ENCODE measurements around the gene GRAP2. TPM values are rescaled to one million over a fixed set of nuclear protein-coding genes. Genes with fewer than 3 reads are reported as not detected.

GRAP2 gene
- total and polyA plus RNA-seq, 9 of the 15 experiments (the other 6 are each of a cell fraction or from before 2014, with no cell fraction given), result 4.8 to 88.7 (median 60.4) TPM

GRCh38 chr22:39932918-39933649 lies 32.2 kb downstream of the GRAP2 start:
- Histone ChIP-seq H3K27ac (ENCODE audit: extremely low read depth, low read depth, low read length) (no peak overlapping the region), H3K4me2 (ENCODE audit: insufficient read depth, low read length) (no peak overlapping the region), H3K9me3 (replicated peaks; ENCODE audit: control insufficient read depth, insufficient read depth, low read depth, low read length) (no peaks in the 10 kb centered on the region), H3K9ac (ENCODE audit: insufficient read depth in 1 of 2, low read depth in 2 of 2, low read length in 2 of 2) (no peak overlapping the region), H3K9me1 (ENCODE audit: control insufficient read depth, insufficient read depth, low read length) (no peaks in the 10 kb centered on the region), H3K36me3 (ENCODE audit: control insufficient read depth, insufficient read depth, low read length) (no peaks in the 10 kb centered on the region), H3K4me3 (no peak overlapping the region), H3K27me3 (ENCODE audit: control insufficient read depth in 2 of 2, insufficient read depth in 2 of 2, low read length in 2 of 2) (no peaks in the 10 kb centered on the region), H3K79me2 (ENCODE audit: control insufficient read depth, insufficient read depth, low read length) (peaks cover 6% of the 10 kb centered on the region; the same call in 1 of the 3 replicates), H3K4me1 (replicated peaks in 1 of 2; ENCODE audit: control insufficient read depth in 2 of 2, insufficient read depth in 2 of 2, low read length in 2 of 2) (peaks cover 4 to 57% of the 10 kb centered on the region in 2 experiments; a peak in 4 of 5 replicates), H4K20me1 (replicated peaks; ENCODE audit: control insufficient read depth, insufficient read depth, low read length) (no peaks in the 10 kb centered on the region), H2AFZ (ENCODE audit: low read depth, low read length) (no peak overlapping the region)
- in situ Hi-C loops (cut with MboI), result no loop called here
- intact Hi-C loops (cut with micrococcal nuclease), result loop anchor here (5.0 kb wide), 1 partner anchor 64 kb away; no protein-coding TSS in a partner anchor
- BruUV-seq (replicated peaks), result no TSS peak
- ChIA-PET CTCF (ENCODE audit: low intra/inter-chr PET ratio) (interaction anchor here (0.8 kb wide), 1 partner anchor 9 kb away, joined by 3 read pairs; no protein-coding TSS in a partner anchor), POLR2A (interaction anchor here (0.6 to 2.5 kb wide), 3 partner anchors 9 to 78 kb away, joined by 3 to 7 read pairs (median 3); no protein-coding TSS in a partner anchor)
- FAIRE-seq, result peak; percentile 40
- ATAC-seq, result peak; percentile 83
- WGBS (ENCODE audit: insufficient coverage, low coverage, missing lambda C conversion rate), result 61% methylated on average over 7 of the region's 7 CpGs
- DNase-seq (ENCODE audit: extremely low read depth in 1 of 4, low spot score in 3 of 4), result peak; percentile 69 to 82 (median 72)
- TF ChIP-seq ATF2 (CRISPR knock-in tag; IDR thresholded peaks at IDR 0.05) (no peak), SMC3 (conservative IDR thresholded peaks at IDR 0.05; ENCODE audit: insufficient read depth, low read depth, low read length) (peak; percentile 63), KAT8 (IDR thresholded peaks at IDR 0.05; ENCODE audit: low read depth) (no peak), CTCF (IDR thresholded peaks at IDR 0.05 in 2 of 3, conservative IDR thresholded peaks at IDR 0.05 in 1 of 3; ENCODE audit: insufficient read depth in 2 of 3, low read depth in 1 of 3, low read length in 3 of 3) (peak; percentile 70 to 78 (median 71)), ZKSCAN1 (IDR thresholded peaks at IDR 0.05; ENCODE audit: low read depth, low read length) (peak; percentile 5; the same call in 1 of the 2 replicates), KLF16 (IDR thresholded peaks at IDR 0.05) (0 out of 2 replicates have a peak, but pooled peaks have one; percentile 24), ZNF41 (CRISPR knock-in tag; conservative IDR thresholded peaks at IDR 0.05) (no peak), SMARCA4 (IDR thresholded peaks at IDR 0.05) (no peak), ZBTB12 (CRISPR knock-in tag; IDR thresholded peaks at IDR 0.05) (no peak), ETV5 (CRISPR knock-in tag; IDR thresholded peaks at IDR 0.05; ENCODE audit: low read depth) (no peak), CREB5 (CRISPR knock-in tag; IDR thresholded peaks at IDR 0.05) (no peak), E2F6 (IDR thresholded peaks at IDR 0.05; ENCODE audit: borderline replicate concordance in 1 of 2, extremely low read depth in 1 of 2, insufficient read depth in 1 of 2, insufficient read length in 1 of 2, low read depth in 1 of 2, low read length in 1 of 2, poor library complexity in 1 of 2, severe bottlenecking in 1 of 2) (no peak), RBM14 (IDR thresholded peaks at IDR 0.05; ENCODE audit: borderline replicate concordance, insufficient read depth, low read depth, low read length) (no peak)

Measured in K562 (cell line).